HG02943 (cell line): Measurements from ENCODE around the gene PRPSAP1.

ENCODE experiments used
- ATAC-seq: cut with Tn5 transposase; IDR thresholded peaks from one replicate; pipeline ENCODE4 v1.9.1; 2021; ENCODE audit warnings: mild to moderate bottlenecking, low read depth, moderate library complexity; ENCODE audit not compliant: unreplicated experiment

The PRPSAP1 gene

GRCh38 chr17:76281573-76282371, 71.9 kb downstream of the PRPSAP1 start:
- ATAC-seq: no peak

DNA sequence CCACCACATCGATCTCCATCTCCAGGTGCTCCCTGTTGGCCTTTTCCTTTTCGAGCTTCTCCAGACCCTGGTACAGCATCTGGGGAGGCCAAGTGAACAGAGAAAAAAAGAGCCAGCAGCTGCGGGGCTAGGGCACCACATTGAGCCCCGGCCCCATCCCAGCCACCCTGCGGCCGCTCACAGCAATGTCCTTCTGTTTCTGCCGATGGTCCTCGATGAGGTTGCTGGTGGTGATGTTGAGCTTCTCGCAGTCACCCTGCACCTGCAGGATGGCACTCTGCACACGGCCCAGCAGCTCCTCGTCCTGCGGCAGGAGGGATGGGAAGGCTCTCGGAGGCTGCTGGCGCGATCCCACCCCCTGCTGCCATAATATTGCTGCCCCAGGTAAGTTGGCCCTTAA, 73.1 kb downstream of the PRPSAP1 start:
- ATAC-seq: no peak

- ATAC-seq: no peak
Measured at GRCh38 chr17:76279742-76280287, 73.9 kb downstream of the PRPSAP1 start.

- no peak for ATAC-seq
Measured at GRCh38 chr17:76278952-76279741, 74.6 kb downstream of the PRPSAP1 start.

DNA sequence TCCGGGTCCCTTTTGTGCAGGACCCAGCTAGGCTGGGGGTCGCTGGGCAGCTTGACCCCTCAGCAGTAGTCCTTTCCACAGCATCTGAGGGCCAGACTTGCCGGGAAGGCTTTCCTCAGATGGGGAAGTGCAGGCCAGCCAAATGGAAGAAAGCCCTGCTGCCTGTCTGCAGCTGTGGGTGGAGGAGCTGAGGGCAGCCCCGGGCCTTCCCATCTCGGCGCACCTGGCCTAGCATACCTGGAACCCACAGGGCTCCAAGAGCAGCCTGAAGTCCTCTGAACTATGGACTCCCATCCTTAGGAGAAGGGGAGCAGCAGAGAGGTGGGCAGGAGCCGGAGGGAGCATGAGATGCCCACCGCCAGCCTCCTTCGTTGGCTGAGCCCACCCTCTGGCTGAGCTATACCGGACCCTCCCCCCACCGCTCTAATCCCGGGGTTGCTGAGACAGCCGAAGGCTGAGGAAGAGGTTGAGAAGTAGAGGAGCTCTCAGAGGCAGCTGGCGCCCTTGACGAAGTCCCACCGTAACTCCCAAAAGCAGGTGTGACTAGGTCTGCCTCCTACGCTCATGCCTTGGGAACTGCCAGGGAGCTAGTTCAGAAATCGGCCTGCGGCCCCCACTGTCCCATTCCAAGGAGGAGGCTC, 75.3 kb downstream of the PRPSAP1 start:
- ATAC-seq: no peak

DNA sequence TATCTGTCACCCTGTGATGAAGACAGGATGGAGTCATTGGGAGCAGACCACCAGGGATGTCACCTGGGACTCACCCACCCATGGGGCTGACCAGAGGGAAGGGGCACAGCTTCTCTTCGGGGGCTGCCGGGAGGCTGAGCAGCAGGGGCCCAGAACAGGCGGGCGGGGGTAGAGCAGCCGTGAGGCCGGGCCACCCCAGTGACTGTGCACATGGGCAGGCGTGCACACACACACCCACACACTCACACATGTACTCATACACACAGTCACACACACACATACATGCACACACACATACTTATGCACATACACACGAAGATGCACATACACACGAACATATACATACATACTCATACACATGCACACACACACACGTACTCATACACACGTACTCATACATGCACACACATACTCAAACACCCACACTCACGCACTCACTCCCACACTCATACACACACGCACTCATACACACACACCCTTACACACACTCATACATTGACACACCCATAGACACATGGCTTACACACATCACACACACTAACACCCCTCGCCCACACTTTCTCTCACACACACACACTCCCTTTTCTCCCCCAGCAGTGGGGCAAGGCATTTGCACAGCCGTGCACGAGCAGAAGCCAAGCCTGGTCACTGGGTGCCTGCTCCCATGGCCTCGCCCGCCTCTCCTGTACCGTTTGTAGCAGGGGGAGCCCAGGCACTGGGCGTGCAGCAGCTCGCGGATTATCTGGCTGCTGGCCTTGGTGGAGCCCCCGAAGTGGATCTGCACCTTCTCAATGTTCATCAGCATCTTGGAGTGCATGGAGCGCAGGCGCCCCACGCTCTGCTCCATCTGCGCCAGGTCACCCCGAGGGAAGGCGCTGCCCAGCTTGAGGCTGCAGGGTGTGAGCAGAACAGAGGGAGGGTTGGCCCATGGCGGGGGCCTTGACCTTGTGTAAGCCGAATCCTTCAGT, 76.1 kb downstream of the PRPSAP1 start:
- no peak for ATAC-seq

DNA sequence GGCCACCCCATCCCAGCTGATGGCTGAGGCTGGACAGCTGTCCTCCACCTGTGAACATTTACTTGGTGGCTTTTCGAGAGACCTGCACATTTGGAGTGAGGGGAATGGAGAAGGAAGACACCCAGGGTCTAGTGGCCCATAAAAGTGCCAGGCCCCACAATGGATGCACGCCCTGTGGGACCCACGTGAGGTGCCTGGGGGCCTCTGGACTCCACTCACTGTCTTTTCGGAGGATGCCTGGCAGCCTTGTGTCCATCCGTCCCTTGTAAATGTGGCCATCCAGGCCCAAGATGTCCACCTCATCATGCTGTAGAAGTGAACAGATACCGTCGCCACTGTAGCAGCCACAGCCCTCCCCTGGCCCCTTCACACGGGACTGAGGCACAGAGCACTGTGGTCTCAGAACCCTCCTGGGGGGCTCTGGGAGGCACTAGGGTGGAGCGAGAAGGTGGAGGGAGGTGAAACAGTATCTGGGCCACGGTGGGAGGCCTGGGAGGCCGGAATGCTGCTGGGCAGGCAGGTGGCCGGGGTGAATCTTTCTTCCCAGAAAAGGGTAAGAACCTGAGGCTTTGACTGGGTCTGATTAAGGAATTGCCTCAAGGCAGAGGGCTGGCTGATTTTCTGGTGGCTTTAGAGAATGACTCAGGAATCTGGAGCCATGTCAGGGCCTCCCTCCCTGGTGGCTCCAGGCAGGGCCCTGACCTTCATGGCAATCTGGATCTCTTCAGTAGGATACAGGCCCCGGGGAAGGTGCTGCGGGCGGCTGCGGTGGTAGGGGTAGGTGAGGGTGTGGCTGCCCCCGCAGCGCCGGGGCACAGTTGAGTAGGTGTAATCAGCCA, 77.0 kb downstream of the PRPSAP1 start:
- ATAC-seq: no peak

DNA sequence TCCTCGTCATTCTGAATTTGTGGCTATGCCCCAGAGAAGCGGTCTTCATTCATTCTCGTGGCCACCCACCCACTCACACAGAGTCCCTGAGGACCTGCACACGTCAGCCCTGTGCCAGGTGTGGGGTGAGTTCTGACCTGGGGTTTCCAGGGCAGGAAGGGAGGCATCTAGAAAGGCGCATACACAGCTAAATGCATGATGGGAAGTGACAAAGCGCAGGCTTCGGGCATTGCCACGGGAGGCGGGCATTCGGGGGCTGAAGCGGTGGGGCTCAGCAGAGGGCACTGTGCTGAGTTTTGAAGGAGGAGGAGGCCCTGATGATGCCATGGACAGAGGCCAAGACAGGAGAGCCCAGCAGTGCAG, 77.7 kb downstream of the PRPSAP1 start:
- no peak for ATAC-seq

DNA sequence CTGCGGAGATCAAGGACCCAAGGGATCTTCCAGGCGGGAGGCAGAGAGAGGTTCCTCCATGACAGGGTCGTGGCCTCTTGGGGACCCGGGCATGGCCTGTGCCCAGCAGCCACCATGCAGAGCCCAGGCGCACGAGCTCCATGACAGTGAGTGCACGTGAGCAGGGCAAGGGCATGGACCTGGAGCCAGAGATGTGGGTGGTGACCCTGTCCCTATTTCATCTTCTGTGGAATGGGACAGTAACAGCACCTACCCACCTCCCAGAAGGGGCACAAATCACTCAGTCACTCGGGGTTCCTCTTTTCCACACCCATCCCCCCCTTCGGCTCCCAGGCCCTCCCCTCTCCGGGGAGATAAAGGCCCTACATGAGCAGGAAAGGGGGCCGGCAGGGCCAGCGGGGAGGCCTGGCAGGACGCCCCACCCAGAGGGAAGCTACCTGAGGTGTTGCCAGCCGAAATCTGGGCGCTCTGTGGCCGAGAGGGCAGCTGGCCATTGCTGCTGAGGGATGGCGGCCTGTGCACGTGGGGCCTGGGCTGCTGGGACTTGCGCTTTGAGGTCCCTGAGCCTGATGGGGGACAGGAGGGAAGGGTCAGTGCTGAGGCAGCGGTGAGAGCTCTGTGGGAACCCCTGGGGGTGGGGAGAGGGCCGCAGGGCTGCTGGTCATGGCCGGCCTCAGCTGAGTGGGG, 78.2 kb downstream of the PRPSAP1 start:
- ATAC-seq: no peak

DNA sequence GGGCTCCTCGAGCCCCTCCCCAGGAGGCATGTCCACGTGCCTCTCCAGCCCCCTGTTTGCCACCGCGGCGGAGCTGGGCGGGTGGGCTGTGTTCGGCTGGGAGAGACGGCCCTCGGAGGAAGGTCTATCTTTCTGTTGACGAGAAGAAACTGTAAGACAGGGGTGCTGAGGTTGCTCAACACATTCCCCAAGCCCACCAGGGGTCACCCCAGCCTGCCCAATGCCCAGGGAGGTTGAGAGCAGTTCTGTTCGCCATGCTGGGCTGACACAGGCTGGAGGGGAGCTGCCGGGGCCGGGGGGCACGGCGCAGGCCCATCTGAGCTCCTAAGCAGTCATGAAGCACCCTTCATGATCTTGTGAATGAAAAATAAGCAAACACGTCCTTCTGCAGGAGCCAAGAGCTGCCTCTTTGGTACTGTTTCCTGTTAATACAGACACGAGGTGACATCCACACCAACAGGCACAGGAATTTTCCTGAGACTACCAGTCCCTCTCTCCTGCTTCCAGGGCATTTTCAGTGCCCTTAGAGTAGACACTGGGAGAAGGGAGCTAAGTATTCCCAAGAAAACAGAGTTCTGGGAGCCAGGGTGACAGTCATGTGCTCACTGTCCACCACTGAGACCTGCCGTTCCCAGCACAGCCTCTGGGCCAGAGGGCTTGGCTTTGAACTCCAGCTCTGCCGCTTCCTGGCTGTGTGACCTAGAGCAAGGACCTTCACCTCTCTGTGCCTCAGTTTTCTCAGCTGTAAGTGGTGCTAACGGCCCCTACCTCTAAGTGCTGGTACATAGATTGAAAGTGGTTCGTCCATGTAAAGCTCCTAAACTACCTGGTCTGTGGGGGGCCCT, 79.4 kb downstream of the PRPSAP1 start:
- no peak for ATAC-seq

DNA sequence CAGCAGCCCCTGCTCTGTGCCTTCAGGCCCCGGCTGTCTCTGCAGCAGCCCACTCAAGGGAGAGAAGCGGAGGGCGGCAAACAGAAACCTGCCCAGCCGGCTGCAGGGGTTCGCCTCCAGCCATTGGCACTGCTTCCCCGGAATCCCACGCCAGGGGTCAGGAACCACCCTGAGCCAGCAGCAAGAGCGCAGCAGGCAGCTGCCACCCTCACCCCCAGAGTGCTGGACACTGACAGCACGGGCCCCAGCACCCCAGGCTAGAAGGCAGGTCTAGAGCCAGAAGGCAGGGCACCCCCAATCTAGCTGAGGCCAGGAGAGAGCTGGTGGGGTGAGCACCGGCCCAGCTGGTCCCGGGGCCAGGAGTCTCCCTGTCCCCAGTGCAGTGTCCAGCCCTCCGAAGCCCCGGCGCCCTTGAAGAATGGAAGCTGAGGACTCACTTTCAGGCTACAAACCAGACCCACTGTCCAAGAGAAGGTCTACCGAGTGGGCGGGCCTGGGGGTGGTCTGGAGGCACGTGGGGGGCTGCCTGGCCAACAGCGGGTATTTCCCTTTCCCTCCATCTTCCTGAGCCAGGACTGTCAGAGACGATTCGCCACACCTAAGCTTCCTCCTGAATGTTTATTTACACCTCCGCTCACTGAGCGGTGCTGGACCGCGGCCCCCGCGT, 80.1 kb downstream of the PRPSAP1 start:
- ATAC-seq: no peak

DNA sequence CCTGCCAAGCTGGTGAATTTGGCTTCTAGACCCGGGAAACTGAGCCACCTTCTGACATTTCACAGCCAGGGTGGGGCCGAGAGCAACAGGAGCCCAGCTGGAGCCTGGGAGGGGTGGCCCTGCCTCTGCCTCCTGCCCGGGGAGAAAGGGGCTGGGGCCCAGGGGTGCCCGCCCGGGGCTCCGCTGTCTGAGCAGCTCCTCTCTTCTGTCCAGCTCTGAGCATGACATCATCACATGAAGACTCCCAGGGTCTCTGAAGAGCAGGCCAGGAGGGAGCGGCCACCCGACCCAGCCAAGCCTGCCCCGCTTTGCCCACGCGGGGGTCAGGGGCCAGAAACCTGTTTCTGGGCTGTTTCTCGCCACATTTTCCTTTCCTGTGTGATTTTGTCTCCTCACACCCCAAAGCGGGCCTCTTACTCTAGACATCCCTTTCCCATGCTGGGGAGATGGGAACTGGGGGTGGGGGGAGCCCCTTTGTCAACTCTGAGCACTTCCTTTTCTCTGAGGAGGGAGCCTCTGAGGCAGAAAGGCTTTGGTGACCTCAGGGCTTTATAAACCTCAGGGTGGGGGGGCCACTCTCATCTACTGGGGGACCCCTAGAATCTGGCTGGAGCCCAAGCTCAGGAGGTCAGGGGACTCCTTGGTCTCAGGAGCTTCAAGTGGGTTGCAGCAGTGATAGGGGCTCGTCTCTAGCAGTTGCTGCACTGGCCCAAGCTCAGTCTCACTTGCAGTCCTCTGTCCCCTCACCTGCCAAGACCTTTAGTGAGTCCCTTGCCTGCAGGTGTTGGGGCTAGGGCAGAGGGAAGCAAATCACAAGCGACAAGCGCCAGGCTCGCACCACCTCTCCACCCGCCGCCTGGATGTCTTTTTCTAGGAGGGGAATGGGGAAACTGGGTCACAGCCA, 80.9 kb downstream of the PRPSAP1 start:
- peak; percentile 10 for ATAC-seq

GRCh38 chr17:76271669-76272540, 81.8 kb downstream of the PRPSAP1 start:
- ATAC-seq: peak; percentile 55

GRCh38 chr17:76270770-76271668, 82.7 kb downstream of the PRPSAP1 start:
- ATAC-seq: no peak
